GM19239 (cell line): ENCODE results near the gene SLC25A51.
A peak's percentile ranks its signal among the peaks of the same experiment; 100 is the strongest.

Experiments
- DNase-seq: peaks from one replicate; pipeline ENCODE4 v3.0.0; 2011; ENCODE audit warnings: low spot score; ENCODE audit not compliant: insufficient read length
- FAIRE-seq: peaks from 2 replicates; lab custom pipeline; 2011; peaks lifted over from hg19 to GRCh38; lab: Jason Lieb, UNC

The SLC25A51 gene, protein sequence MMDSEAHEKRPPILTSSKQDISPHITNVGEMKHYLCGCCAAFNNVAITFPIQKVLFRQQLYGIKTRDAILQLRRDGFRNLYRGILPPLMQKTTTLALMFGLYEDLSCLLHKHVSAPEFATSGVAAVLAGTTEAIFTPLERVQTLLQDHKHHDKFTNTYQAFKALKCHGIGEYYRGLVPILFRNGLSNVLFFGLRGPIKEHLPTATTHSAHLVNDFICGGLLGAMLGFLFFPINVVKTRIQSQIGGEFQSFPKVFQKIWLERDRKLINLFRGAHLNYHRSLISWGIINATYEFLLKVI

DNA sequence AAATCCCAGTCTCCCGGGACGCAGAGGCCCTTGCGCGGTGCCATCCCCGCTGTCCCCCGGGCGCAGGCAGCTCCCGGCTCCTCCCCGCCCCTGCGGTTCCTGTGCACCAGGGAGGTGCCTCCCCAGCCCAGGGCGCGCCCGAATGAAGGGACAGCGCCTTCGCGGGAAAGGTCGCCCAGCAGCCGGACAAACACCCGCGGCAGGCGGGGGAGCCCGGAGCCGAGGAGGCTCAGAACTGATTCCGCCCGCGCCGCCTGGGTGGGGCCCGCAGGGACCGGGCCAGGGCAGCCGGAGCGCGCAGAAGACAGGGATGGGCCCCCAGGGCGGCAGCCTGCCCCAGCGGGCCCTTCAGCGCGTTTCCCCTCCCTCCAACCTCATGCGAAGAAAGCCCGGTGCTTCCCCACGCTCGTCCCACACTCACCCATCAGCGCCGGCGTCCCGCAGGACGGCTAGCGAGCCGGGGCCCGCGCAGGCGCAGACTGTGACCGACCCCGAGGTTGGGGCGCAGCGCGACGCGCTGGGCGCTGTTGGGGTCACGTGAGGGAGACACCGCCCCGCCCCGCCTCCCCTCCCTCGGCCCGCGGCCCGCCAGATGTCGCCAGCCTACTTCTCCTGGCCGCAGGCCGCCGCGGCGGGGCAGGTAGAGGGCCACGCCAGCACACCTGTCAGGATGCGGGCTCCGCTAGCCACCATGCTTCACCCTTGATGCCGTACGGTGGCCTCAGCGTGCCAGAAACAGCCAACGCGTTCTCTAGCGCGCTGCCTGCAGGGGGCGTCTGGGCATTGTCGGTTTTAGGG is at the start of gene SLC25A51:
Gene SLC25A51 (minus strand): TSS at position 481 of the 798 bp plus-strand sequence. CDS start 15,577 bp downstream, outside the sequence.
- FAIRE-seq (peak; percentile 92), DNase-seq (peak; percentile 92)

DNA sequence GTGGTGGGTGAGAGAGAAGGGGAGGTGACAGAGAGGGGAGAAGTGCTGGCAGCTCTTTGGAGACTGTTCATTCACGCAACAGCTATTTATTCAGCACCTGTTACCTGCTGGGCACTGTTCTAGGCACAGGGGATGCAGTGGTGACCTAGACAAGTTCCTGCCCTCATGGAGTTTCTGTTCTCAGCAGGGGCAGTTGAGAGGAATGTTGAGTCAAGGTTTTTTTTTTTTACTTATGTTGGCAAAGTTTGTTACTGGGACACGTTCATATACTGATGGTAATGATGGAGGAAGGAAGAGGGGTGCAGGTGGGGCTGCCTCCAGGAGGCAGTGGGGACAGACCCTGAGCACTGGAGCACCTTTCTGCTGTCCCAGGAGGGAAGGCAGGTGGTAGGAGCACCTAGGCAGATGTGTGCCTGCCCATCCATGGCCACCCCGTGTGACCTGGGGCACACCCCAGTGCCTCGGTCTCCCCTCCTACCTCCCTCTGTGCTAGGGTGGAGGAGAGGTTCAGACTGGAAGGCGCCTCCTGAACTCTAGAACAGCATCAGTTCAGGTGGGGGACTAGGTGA is 49.4 kb upstream of the SLC25A51 start:
- no peak for FAIRE-seq
- DNase-seq: no peak

DNA sequence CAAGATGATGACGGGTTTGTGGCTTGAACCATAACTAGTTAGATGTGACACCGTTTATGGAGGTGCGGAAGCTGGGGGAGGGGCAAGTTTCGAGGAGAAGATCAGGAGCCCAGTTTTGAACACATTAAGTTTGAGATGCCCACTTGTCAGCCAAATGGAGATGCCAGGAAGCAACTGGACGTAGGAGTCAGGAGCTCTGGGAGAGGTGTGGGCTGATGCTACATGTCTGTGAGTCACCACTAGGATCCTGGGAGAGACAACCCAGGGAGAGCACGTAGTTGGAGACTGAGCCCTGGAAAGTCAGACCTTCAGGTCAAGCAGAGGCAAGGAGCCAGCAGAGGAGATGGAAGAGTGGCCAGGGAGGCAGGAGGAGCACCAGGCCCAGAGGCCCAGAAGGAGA is 48.8 kb upstream of the SLC25A51 start:
- FAIRE-seq: no peak
- no peak for DNase-seq

DNA sequence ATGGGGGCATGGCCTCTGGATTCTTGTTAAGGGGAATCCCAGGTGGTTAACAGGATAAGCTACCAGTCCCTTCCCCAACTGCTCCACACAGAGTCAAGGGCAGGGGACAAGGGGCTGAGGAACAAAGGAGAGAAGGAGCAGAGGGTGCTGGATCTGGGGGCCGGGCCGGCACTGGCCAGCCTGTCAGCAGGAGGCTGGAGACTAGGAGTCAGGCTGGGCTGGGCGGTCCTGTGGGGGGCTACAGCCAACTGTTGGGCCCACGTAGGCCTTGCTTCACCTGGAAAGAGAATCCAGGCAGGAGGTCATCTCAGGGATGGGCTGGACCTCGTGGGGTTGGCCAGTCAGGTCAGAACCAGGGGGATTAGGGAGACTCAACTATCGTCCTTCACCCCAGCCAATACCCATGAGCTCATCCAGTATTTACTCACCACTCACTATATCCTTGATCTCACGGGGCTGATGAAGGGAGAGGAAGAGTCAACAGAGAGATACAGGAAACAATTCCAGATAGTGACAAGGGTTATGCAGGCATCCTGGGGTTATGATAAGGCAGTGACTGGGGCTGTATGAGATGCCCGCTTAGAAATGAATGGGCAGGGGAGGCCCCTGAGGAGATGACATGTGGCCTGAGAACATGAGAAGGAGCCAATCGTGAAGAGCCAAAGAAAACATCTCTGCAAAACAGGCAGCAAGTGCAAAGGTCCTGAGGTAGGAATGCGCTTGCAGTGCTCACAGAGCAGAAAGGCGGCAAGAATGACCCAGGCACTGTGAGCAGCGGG is 47.9 kb upstream of the SLC25A51 start:
- FAIRE-seq: no peak
- DNase-seq: no peak

DNA sequence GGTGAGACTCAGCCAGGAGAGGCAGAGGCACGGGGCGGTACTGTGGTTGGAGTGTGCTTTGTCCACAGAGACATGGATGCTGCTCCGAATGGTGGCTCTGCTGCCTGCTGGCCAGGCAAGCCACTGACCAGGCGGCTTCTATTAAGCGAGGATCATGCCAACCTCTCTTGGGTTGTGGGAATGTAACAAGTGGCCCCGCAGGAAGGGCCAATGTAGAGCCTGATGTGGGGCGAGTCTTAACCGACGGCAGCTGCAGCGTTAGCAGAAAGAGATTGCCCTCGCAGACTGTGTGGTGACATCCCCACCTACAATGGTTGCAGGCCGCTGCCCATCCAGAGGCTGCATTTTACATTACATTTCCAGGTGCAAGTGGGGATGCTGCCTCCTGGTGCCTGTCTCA is 46.6 kb upstream of the SLC25A51 start:
- FAIRE-seq: no peak
- DNase-seq: no peak

DNA sequence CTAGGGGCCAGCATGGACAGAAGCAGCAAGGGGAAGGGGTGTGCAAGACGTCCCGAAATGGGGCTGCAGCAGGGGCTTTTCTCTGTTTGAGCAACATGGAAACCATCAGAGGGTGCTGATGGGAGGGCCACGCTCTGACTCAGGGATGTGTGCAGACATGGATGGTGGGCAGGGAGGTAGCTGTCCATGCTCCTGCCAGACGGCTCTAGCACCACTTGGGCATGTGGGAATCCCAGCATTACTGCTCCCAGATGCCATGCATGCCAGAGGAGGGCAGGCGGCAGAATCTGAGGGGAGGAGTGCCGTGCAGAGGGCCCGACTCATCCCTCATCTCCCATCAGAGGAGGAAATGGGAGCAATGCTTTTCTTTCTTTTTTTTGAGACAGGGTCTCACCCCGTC is 45.6 kb upstream of the SLC25A51 start:
- DNase-seq (no peak), FAIRE-seq (no peak)

DNA sequence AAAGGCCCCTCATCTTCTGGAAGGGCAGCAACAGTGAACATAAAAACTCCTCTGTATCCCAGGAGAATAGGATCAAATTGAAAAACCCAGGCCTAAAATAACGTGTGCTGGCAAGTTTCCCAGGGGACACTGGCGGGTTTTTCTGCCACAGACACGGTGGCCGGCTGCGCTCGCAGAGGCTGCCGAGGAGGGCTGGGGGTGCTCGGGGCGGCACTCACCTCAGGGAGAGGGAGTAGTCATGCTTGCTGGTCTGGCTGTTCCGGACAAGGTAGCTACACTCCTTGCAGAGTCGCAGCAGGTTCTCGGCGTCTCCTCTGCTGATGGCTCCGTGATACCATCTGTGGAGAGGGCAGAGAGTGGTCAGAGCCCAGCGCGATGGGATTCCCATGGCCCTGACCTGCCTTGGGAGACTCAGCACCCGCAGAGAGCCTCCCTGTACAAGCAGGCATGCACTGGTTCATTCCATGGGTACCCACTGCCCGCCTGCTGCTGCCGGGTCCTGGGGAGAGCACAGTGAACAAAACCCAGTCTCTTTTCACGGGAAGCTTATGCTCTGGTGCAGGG is 44.6 kb upstream of the SLC25A51 start:
- FAIRE-seq: no peak
- DNase-seq: no peak

DNA sequence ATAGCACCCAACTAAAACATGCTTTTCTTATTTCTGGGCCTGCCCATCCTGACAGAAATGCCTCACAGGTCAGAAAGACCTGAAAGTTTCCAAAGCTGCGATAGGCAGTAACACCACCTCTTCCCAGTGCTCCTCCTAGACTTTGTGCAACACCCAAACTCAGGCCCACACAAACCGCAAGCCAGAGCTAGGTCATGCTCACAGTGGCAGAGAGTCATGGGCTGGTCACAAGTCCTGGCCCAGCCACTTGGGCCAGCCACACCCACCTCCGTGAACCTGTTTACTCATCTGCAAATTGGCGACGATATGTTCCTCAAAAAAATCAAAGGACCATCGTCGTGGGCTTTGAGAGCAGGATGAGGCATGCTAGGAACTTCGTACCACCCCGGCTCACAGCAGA is 44.0 kb upstream of the SLC25A51 start:
- FAIRE-seq (no peak), DNase-seq (no peak)

DNA sequence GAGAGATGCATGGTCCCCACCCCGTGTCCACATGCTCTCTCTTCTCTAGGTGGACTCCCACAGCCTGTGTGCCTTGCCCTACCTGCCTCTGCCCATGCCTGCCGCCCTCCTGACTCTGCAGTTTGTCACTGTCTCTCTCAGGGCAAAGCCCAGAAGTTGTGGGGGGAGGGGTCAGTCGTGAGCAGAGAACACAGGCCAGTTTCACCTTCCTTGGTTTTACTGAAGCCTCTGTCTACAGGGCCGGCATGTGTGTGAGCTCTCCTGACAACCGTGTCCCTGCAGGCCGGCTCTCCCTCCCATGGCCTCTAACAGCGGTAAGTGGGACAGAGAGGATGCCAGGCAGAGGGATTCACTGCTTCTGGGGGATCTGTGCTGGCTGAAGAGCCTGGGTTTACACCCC is 43.5 kb upstream of the SLC25A51 start:
- no peak for DNase-seq
- FAIRE-seq: no peak

DNA sequence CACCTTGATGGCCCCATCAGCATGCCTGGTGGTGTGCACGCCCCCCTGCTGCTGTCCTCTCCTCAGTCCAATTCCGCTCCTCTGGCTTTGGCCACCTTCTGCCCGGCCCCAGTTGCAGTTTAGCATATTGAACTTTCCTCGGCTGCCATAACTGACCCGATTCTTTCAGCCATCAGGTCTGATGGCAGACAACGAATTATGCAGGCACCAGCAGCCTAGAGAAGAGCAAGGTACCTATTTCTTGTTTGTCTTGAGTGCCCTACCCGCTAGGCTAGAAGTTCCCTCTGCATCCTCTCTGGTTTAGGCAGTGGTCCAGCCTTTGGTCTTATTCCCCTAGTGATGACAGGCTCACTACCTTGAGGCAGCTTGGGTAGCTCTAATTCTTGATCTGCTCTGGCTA is 43.0 kb upstream of the SLC25A51 start:
- no peak for FAIRE-seq
- no peak for DNase-seq

DNA sequence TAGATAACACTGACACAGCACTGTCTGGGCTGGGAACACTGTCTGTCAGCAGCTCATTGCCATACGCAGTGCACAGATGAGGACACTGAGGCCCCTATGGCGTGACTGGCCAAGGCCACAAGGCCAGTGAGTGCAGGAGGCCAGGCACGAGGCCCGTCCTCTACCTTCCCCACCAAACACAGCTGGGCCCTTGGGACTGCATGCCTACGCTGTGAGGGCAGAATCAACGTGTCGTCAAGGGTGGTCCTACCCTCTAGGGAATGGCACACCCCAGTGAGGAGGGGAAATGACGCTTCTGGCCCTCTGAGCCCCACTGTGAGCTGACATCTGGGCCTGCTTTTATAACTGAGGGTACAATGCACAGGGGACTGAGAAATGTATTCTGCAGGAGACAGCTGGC is 42.1 kb upstream of the SLC25A51 start:
- DNase-seq (no peak), FAIRE-seq (no peak)

DNA sequence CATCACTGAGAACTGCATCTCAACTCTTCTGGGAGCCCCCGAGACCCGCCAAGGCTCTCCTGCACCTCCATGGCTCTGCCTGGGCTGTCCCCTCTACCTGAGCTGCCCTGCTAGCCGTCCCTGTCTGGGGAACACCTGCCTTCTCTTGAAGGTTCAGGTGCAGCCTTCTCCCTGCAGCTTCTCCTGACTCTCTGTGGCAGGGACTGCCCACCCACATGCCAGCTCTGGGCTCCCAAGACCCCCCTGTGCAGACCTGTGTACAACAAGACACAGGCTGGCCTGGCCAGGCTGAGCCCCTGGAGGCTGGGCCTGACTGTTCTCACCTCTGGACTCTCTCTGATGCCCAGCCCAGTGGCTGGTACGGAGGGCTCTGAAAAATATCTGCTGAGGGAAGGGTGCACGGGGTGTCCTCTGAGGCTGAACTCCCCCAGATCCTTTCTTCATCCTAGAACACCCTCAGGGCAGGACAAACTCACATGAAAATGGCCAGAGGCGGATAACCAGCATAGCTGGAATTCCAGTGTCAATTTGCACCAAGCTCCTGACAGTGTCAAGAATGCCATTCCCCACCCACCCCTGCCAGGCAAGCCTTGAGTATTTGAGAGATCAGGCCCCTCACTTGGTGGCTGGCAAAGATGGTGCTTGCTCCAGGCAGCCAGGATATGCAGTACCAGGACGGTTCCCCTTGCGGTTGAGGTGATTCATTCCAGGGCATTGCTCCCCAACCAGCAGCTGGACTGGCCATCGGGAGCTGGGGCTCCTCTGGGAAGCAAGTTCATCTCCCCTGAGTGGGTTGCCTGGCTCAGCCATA is 40.9 kb upstream of the SLC25A51 start:
- DNase-seq: no peak
- FAIRE-seq: no peak

DNA sequence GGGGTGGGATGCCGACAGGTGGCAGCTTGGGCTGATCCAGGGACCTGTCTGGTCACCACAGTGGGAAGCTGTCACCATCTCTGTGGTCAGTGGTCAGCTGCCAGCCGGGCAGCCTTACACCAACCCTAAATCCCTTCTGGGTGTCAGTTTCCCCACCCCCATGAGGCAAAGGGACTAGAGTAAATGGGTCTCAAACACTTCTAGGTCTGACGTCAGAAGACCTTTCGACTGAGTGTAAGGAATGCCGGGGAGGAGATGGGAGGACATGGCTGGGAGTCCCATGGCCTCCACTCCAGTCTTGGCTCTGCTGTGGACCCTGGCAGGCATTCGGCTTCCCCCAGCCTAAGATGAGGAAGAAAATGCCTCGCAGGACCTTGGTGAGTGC is 40.3 kb upstream of the SLC25A51 start:
- DNase-seq (no peak), FAIRE-seq (no peak)

DNA sequence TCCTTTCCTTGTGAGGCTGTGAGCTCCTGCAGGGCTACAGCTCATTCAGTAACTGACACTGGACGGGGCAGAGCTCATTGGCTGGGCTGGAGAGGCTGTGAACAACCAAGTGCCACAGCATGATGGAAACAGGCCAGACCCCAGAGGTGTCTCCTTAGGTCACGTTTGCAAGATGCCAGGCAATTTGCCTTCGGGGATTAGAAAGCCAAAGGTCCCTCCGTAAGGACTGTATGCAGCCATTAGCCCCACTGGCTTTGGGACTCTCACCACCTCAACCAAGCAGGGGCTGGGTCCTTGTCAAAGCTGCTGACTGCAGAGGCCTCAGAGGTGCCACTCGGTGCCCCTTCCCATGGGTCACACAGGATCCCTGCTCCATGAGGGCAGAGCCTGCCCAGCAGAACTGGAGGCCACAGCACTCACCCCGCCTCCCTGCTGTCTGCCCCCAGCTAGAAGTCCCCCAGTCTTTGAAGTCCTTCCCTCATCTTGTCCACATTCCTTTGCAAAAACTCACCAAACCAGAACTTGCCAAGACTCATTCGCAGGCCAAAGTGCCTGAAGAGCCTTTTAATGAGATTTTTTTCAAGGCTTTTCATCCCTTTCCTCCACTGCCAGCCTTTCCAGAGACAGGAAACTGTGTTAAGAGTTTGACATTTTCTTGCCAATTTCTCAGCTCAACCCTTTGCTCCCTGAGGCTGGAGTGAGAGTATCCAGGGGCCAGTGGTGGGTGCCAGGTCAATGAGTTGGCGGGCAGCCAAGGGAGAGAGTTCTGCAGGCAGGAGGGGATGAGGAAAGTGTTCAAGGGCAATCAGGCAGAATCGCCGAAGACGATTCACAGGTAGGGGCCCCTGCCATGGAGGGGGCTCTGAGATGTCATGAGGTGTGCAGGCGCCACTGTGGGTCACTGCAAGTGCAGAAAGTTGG is 39.7 kb upstream of the SLC25A51 start:
- DNase-seq (no peak), FAIRE-seq (no peak)

DNA sequence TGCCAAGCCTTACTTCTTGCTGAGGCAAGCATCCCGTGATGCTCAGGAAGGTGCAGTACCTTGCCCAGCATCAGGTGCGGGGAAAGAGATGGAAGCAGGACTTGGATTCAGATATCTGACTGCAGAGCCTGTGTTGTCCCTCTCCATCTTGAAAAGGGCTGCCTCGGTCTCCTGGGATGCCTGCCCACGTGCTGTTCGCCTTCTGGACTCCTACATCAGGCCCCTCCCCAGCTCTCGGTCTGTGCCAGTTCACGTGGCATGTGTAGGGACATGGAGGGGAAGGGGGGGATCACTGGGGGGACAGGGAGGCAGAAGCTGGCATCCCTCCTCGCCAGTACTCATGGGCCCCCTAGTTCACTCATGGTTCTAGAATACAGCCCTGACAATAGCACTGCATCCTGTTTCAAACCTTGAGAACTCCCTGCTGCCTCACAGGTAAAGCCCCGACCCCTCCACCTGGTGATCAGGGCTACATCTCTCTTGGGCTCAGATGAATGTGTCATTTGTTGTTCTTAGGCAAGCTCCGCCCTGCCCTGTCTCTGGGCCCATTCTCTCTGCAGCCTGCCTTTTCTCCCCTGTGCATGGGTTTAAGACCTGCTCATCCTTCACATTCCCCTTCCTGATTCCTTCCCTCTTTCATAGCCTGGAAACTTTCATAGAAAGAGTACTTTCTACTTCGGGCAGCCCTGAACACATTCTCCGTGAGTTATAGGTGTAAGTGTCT is 38.9 kb upstream of the SLC25A51 start:
- no peak for FAIRE-seq
- DNase-seq: no peak

DNA sequence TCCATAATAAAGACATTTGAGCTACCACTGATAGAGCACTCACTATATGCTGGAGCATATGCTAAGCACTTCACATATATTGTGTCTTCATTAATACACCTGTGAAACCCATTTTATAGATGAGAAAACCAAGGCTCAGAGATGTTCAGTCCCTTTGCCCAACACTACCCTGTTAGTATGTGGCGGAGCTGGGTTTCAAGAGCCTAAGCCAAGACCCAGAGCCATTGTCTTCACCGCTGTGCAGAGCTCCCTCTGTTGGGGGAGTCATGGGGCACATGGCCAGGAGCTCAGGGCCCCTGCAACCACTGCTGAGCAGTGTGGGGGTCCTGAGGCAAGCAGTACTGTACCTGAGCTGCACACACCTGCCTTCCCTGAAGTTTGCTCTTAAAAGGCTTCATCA is 37.3 kb upstream of the SLC25A51 start:
- DNase-seq: no peak
- FAIRE-seq: no peak

DNA sequence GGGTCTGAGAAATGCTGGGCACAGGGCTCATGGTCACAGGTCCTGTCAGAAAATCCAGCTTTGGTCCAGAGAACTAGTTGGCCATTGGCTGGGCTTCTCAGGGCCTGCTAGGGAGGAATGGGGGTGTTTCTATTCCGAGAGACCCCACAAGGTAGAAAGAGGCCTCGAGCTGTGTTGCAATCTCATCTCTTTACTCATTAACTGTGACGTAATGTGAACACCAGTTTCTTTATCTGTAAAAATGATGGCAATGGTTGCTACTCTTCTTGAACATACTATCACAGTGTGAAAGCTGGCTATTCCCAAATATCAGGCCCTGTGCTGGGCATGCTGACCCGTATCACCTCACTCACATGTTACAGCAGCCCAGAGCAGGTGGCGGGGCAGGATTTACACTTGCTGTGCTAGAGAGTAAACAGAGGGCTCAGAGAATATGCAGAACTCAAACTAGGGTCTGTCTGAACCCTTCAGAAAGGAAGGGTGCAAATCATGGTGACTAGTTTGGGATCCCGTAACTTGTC is 35.7 kb upstream of the SLC25A51 start:
- FAIRE-seq (no peak), DNase-seq (no peak)
